ENCODE measurements around the gene ATP1A2. TPM values are rescaled to one million over a fixed set of nuclear protein-coding genes. Genes with fewer than 3 reads are reported as not detected.

ATP1A2 gene
- total RNA-seq, 6 experiments from 2014 or later = 0.09 to 0.17 (median 0.14) TPM; not detected in 1

GRCh38 chr1:160130486-160130885 lies 14.9 kb downstream of the ATP1A2 start:
- Mint-ChIP-seq H3K27me3 (ENCODE audit: insufficient read depth) (peaks cover 43% of the 10 kb centered on the region), H3K4me1 (ENCODE audit: low read depth) (peaks cover 27% of the 10 kb centered on the region)

DNA sequence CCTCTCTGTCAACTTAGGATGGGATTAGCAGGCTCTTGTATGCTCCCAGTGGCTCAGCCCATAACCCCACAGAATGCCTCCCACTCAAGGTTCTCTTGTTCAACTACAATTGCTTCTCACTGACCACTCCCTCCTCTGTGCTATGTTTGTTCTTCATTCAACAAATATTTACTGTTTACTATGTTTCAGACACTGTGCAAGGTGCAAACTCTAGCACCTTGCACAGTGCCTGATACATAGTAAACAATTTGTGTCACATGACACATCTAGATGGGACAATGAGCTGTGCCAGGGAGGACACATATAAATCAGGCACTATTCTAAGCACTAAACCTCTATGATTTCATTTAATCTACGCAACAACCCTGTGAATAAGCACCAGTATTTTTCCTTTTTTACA lies 15.4 kb downstream of the ATP1A2 start:
- H3K27ac Mint-ChIP-seq = no peak overlapping the region
- H3K4me1 Mint-ChIP-seq (ENCODE audit: low read depth) = peaks cover 22% of the 10 kb centered on the region
- DNase-seq = no peak
- H3K4me3 Mint-ChIP-seq = no peak overlapping the region
- H3K27me3 Mint-ChIP-seq (ENCODE audit: insufficient read depth) = peaks cover 47% of the 10 kb centered on the region
- H3K36me3 Mint-ChIP-seq (ENCODE audit: low read depth) = no peaks in the 10 kb centered on the region
- TF ChIP-seq CTCF (IDR thresholded peaks at IDR 0.05) = no peak
- no peaks in the 10 kb centered on the region for H3K9me3 Mint-ChIP-seq

More at GRCh38 chr1:160130486-160130885, 14.9 kb downstream of the ATP1A2 start:
- Mint-ChIP-seq H3K27ac (no peak overlapping the region), H3K36me3 (ENCODE audit: low read depth) (no peaks in the 10 kb centered on the region), H3K4me3 (no peak overlapping the region), H3K9me3 (no peaks in the 10 kb centered on the region)
- no peak for TF ChIP-seq CTCF (IDR thresholded peaks at IDR 0.05)
- DNase-seq = no peak

DNA sequence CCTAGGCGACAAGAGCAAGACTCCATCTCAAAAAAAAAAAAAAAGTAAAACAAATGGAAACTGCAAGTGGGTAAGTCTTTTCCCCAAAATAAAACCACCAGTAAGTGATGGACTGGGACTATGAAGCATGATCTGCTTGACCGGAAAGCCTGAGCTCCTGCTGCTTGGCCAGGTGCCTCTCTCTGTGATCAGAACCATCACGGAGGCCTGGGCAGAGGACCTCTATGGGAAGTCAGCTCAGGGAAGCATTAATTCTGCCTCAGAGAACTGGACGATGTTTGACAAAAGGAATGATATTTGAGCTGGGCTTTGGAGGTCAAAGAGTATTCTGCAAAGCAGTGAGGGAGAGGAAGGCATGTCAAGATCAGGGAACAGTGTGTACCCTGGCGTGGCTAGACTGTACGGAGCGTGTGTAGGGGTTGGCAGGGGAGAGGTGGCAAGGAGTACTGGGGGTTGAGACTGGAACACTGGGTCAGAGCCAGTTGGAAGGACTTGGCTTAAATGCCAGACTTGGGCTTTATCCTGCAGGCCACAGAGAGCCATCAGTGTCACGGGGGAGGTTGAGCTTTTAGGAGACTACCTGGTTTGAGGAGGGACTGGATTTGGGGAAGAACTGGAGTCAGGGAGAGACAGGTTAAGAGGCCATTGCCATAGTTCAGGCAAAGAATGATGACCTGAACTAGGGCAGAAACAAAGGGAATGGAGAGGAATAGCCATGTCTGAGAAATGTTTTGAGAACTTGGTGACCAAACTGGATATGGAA lies 16.4 kb downstream of the ATP1A2 start:
- peaks cover 52% of the 10 kb centered on the region for H3K27me3 Mint-ChIP-seq (ENCODE audit: insufficient read depth)
- no peaks in the 10 kb centered on the region for H3K36me3 Mint-ChIP-seq (ENCODE audit: low read depth)
- no peaks in the 10 kb centered on the region for H3K9me3 Mint-ChIP-seq
- H3K4me1 Mint-ChIP-seq (ENCODE audit: low read depth) = peaks cover 16% of the 10 kb centered on the region
- no peak for DNase-seq
- TF ChIP-seq CTCF (IDR thresholded peaks at IDR 0.05) = no peak
- no peak overlapping the region for H3K4me3 Mint-ChIP-seq
- H3K27ac Mint-ChIP-seq = no peak overlapping the region

GRCh38 chr1:160133990-160134770 lies 18.6 kb downstream of the ATP1A2 start:
- Mint-ChIP-seq H3K4me3 (no peak overlapping the region), H3K27ac (no peak overlapping the region), H3K4me1 (ENCODE audit: low read depth) (peaks cover 3% of the 10 kb centered on the region), H3K9me3 (no peaks in the 10 kb centered on the region), H3K36me3 (ENCODE audit: low read depth) (no peaks in the 10 kb centered on the region), H3K27me3 (ENCODE audit: insufficient read depth) (peaks cover 57% of the 10 kb centered on the region)
- no peak for TF ChIP-seq CTCF (IDR thresholded peaks at IDR 0.05)
- DNase-seq = no peak

GRCh38 chr1:160134791-160135572 lies 19.4 kb downstream of the ATP1A2 start:
- no peak overlapping the region for H3K27ac Mint-ChIP-seq
- no peaks in the 10 kb centered on the region for H3K36me3 Mint-ChIP-seq (ENCODE audit: low read depth)
- DNase-seq = no peak
- peaks cover 58% of the 10 kb centered on the region for H3K27me3 Mint-ChIP-seq (ENCODE audit: insufficient read depth)
- H3K4me1 Mint-ChIP-seq (ENCODE audit: low read depth) = no peaks in the 10 kb centered on the region
- H3K9me3 Mint-ChIP-seq = no peaks in the 10 kb centered on the region
- TF ChIP-seq CTCF (IDR thresholded peaks at IDR 0.05) = no peak
- H3K4me3 Mint-ChIP-seq = no peak overlapping the region

Measured in HFFc6 (cell line).